Choroid plexus epithelial cell (primary cell): ENCODE data around the gene KLHL13.

ENCODE experiments used
- DNase-seq: peaks from one replicate; pipeline ENCODE4 v3.0.0-alpha.2; 2010; ENCODE audit warnings: low read depth
- H3K4me3 ChIP-seq: 2 replicates; pipeline ENCODE4 v1.5.1; 2011; ENCODE audit warnings: low read depth, mild to moderate bottlenecking, control low read depth, low read length, moderate library complexity
- CTCF ChIP-seq: conservative IDR thresholded peaks from 2 replicates; pipeline ENCODE4 v1.5.1; 2011; ENCODE audit warnings: low read depth, mild to moderate bottlenecking, control low read depth, inconsistent platforms, low read length, moderate library complexity

Gene KLHL13

GRCh38 chrX:117996408-117996807 lies 120.2 kb downstream of the KLHL13 start:
- H3K4me3 ChIP-seq = no peak overlapping the region
- DNase-seq = no peak
- no peak for TF ChIP-seq CTCF

- DNase-seq = no peak
- no peak for TF ChIP-seq CTCF
- no peak overlapping the region for H3K4me3 ChIP-seq
These were observed 121.2 kb downstream of the KLHL13 start for GRCh38 chrX:117995378-117995777.

GRCh38 chrX:117992192-117992723 lies 124.4 kb downstream of the KLHL13 start:
- H3K4me3 ChIP-seq = no peak overlapping the region
- DNase-seq = no peak
- TF ChIP-seq CTCF = no peak

- no peak for TF ChIP-seq CTCF
- DNase-seq = no peak
- H3K4me3 ChIP-seq = no peak overlapping the region
These were observed 126.2 kb downstream of the KLHL13 start for GRCh38 chrX:117990438-117990837.

GRCh38 chrX:117989512-117989911 lies 127.1 kb downstream of the KLHL13 start:
- no peak for TF ChIP-seq CTCF
- DNase-seq = no peak
- H3K4me3 ChIP-seq = no peak overlapping the region

GRCh38 chrX:117987373-117987772 lies 129.2 kb downstream of the KLHL13 start:
- no peak for DNase-seq
- H3K4me3 ChIP-seq = no peak overlapping the region
- TF ChIP-seq CTCF = no peak

GRCh38 chrX:117985241-117985640 lies 131.4 kb downstream of the KLHL13 start:
- no peak for DNase-seq
- TF ChIP-seq CTCF = no peak
- H3K4me3 ChIP-seq = no peak overlapping the region
